Islet of Langerhans (tissue), 1 donor: ENCODE results near the gene ABHD13.
"Not testable (repeated sequence)": the region's sequence is repeated elsewhere in the genome, so short reads cannot be mapped to it uniquely, and the experiment has no call there.

Experiments used
- FAIRE-seq: peaks from one replicate; lab custom pipeline; 2011; peaks lifted over from hg19 to GRCh38; lab: Jason Lieb, UNC

Gene ABHD13

GRCh38 chr13:108223687-108224503 lies 5.7 kb downstream of the ABHD13 start:
- no peak for FAIRE-seq

GRCh38 chr13:108225440-108225839 lies 7.2 kb downstream of the ABHD13 start:
- FAIRE-seq = no peak

GRCh38 chr13:108226184-108226583 lies 8.0 kb downstream of the ABHD13 start:
- peak; percentile 97 for FAIRE-seq

GRCh38 chr13:108227651-108228272 lies 9.6 kb downstream of the ABHD13 start:
- peak; percentile 100 for FAIRE-seq

- FAIRE-seq = peak; percentile 60
Observed at GRCh38 chr13:108230377-108230776, 12.2 kb downstream of the ABHD13 start.

GRCh38 chr13:108249150-108249549 lies 31.0 kb downstream of the ABHD13 start:
- FAIRE-seq = no peak

- FAIRE-seq = no peak
Observed at GRCh38 chr13:108257248-108257647, 39.1 kb downstream of the ABHD13 start.

- FAIRE-seq = no peak
Observed at GRCh38 chr13:108263621-108264355, 45.6 kb downstream of the ABHD13 start.

- no peak for FAIRE-seq
Observed at GRCh38 chr13:108266321-108266990, 48.3 kb downstream of the ABHD13 start.

- FAIRE-seq = no peak
Observed at GRCh38 chr13:108267347-108267746, 49.2 kb downstream of the ABHD13 start.

- not testable (repeated sequence) for FAIRE-seq
Observed at GRCh38 chr13:108267855-108268254, 49.7 kb downstream of the ABHD13 start.

GRCh38 chr13:108268466-108269112 lies 50.4 kb downstream of the ABHD13 start:
- FAIRE-seq = no peak

GRCh38 chr13:108269601-108270328 lies 51.6 kb downstream of the ABHD13 start, which contains the start of gene TNFSF13B:
TSS of gene TNFSF13B (plus strand) at chr13:108269718. CDS start at chr13:108269896, 178 bp downstream.
- FAIRE-seq = no peak

- no peak for FAIRE-seq
Observed at GRCh38 chr13:108270442-108270841, 52.2 kb downstream of the ABHD13 start.

- no peak for FAIRE-seq
Observed at GRCh38 chr13:108272333-108272732, 54.1 kb downstream of the ABHD13 start.

- FAIRE-seq = no peak
Observed at GRCh38 chr13:108273429-108274118, 55.4 kb downstream of the ABHD13 start.

GRCh38 chr13:108274718-108275117 lies 56.5 kb downstream of the ABHD13 start:
- FAIRE-seq = peak; percentile 45

- no peak for FAIRE-seq
Observed at GRCh38 chr13:108276060-108276459, 57.9 kb downstream of the ABHD13 start.

- FAIRE-seq = no peak
Observed at GRCh38 chr13:108278466-108278865, 60.3 kb downstream of the ABHD13 start.

GRCh38 chr13:108281901-108282300 lies 63.7 kb downstream of the ABHD13 start:
- no peak for FAIRE-seq

GRCh38 chr13:108283110-108283509 lies 64.9 kb downstream of the ABHD13 start:
- no peak for FAIRE-seq
